T follicular helper cell (primary cell): Measurements from ENCODE around the gene RNF138.
"Not testable (repeated sequence)": the region's sequence is repeated elsewhere in the genome, so short reads cannot be mapped to it uniquely, and the experiment has no call there.

ENCODE experiments used
- DNase-seq: peaks from one replicate; pipeline ENCODE4 v3.0.0-alpha.2; 2020; ENCODE audit warnings: low read depth

RNF138 gene

GRCh38 chr18:32175265-32175664 lies 83.6 kb downstream of the RNF138 start:
- no peak for DNase-seq

GRCh38 chr18:32176745-32177144 lies 85.1 kb downstream of the RNF138 start:
- DNase-seq, result not testable (repeated sequence)

- DNase-seq, result no peak
These were observed 85.9 kb downstream of the RNF138 start for GRCh38 chr18:32177530-32177929.
